ENCODE results near the gene COPS9.

The COPS9 gene

GRCh38 chr2:240145461-240145860, 9.4 kb upstream of the COPS9 start:
- DNase-seq (ENCODE audit: low read depth): no peak
- in situ Hi-C loops (cut with HindIII; ENCODE audit: low sequenced_read_pairs): no loop called here
- no peak overlapping the region for H3K4me3 ChIP-seq (ENCODE audit: low read depth, low read length)
- TF ChIP-seq CTCF (IDR thresholded peaks at IDR 0.05; ENCODE audit: low read depth, low read length, missing control alignments): no peak

GRCh38 chr2:240144649-240145261, 8.7 kb upstream of the COPS9 start:
- TF ChIP-seq CTCF (IDR thresholded peaks at IDR 0.05; ENCODE audit: low read depth, low read length, missing control alignments): no peak
- in situ Hi-C loops (cut with HindIII; ENCODE audit: low sequenced_read_pairs): no loop called here
- H3K4me3 ChIP-seq (ENCODE audit: low read depth, low read length): no peak overlapping the region
- DNase-seq (ENCODE audit: low read depth): no peak

GRCh38 chr2:240143801-240144648, 7.9 kb upstream of the COPS9 start:
- in situ Hi-C loops (cut with HindIII; ENCODE audit: low sequenced_read_pairs): no loop called here
- H3K4me3 ChIP-seq (ENCODE audit: low read depth, low read length): no peak overlapping the region
- DNase-seq (ENCODE audit: low read depth): no peak
- peak; percentile 87 for TF ChIP-seq CTCF (IDR thresholded peaks at IDR 0.05; ENCODE audit: low read depth, low read length, missing control alignments)

- no peak overlapping the region for H3K4me3 ChIP-seq (ENCODE audit: low read depth, low read length)
- no peak for TF ChIP-seq CTCF (IDR thresholded peaks at IDR 0.05; ENCODE audit: low read depth, low read length, missing control alignments)
- DNase-seq (ENCODE audit: low read depth): no peak
- in situ Hi-C loops (cut with HindIII; ENCODE audit: low sequenced_read_pairs): no loop called here
These were observed 7.2 kb upstream of the COPS9 start for GRCh38 chr2:240143276-240143675.

- DNase-seq (ENCODE audit: low read depth): no peak
- in situ Hi-C loops (cut with HindIII; ENCODE audit: low sequenced_read_pairs): no loop called here
- no peak for TF ChIP-seq CTCF (IDR thresholded peaks at IDR 0.05; ENCODE audit: low read depth, low read length, missing control alignments)
These were observed 6.8 kb upstream of the COPS9 start for GRCh38 chr2:240142859-240143258.

GRCh38 chr2:240142256-240142775, 6.2 kb upstream of the COPS9 start:
- no peak for TF ChIP-seq CTCF (IDR thresholded peaks at IDR 0.05; ENCODE audit: low read depth, low read length, missing control alignments)
- DNase-seq (ENCODE audit: low read depth): no peak
- in situ Hi-C loops (cut with HindIII; ENCODE audit: low sequenced_read_pairs): no loop called here
- no peak overlapping the region for H3K4me3 ChIP-seq (ENCODE audit: low read depth, low read length)

More at GRCh38 chr2:240142859-240143258, 6.8 kb upstream of the COPS9 start:
- no peak overlapping the region for H3K4me3 ChIP-seq (ENCODE audit: low read depth, low read length)
